CD14-positive monocyte (primary cell): ENCODE measurements around the gene LSM11. TPM values are rescaled to one million over a fixed set of nuclear protein-coding genes. Genes with fewer than 3 reads are reported as not detected.

ENCODE experiments used
- DNase-seq, 3 donors: peaks; one replicate each; pipeline ENCODE4 v3.0.0-alpha.2; 2011 to 2022
- H2AFZ ChIP-seq: 2 replicates; pipeline ENCODE4 v1.6.0; 2012; ENCODE audit warnings: mild to moderate bottlenecking, low read depth, low read length, inconsistent platforms; ENCODE audit not compliant: insufficient read depth, poor library complexity, severe bottlenecking
- H3K27ac ChIP-seq, 2 donors: 1 replicate in 1 of 2; 2 replicates in 1 of 2; pipeline ENCODE4 v1.5.1; 2012 to 2013; ENCODE audit warnings: low read length in 2 of 2, control low read depth in 1 of 2, inconsistent platforms in 1 of 2, low read depth in 1 of 2, mild to moderate bottlenecking in 1 of 2
- H3K27me3 ChIP-seq, 2 donors: one replicate each; pipeline versions ENCODE4 v1.6.0 to v1.6.1; 2011 to 2013; ENCODE audit warnings: low read length in 2 of 2; ENCODE audit not compliant: control insufficient read depth in 2 of 2, insufficient read depth in 2 of 2
- H3K36me3 ChIP-seq, 2 donors: replicated peaks in 1 of 2; 1 replicate in 1 of 2; 2 replicates in 1 of 2; pipeline versions ENCODE4 v1.5.1 to v1.6.1; 2012 to 2013; ENCODE audit warnings: low read length in 2 of 2, control low read depth in 1 of 2, inconsistent platforms in 1 of 2, mild to moderate bottlenecking in 1 of 2; ENCODE audit not compliant: insufficient read depth in 2 of 2, control insufficient read depth in 1 of 2
- H3K4me1 ChIP-seq, 2 donors: 1 replicate in 1 of 2; 2 replicates in 1 of 2; pipeline versions ENCODE4 v1.5.1 to v1.6.1; 2012 to 2013; ENCODE audit warnings: low read length in 2 of 2, control low read depth in 1 of 2, inconsistent platforms in 1 of 2, mild to moderate bottlenecking in 1 of 2, moderate library complexity in 1 of 2; ENCODE audit not compliant: insufficient read depth in 2 of 2, control insufficient read depth in 1 of 2
- H3K4me2 ChIP-seq: replicated peaks from 2 replicates; pipeline ENCODE3; 2012; ENCODE audit warnings: low read length, moderate library complexity, mild to moderate bottlenecking; ENCODE audit not compliant: poor library complexity, severe bottlenecking; ENCODE audit errors: extremely low read depth
- H3K4me3 ChIP-seq, 3 experiments: fragments of 200-600 bp in 1 of 3; sonication (generic) in 1 of 3; replicated peaks in 1 of 3; 1 replicate in 2 of 3; 2 replicates in 1 of 3; pipeline ENCODE4 v1.5.1; 2011 to 2013; ENCODE audit warnings: low read length in 3 of 3, mild to moderate bottlenecking in 3 of 3, control low read depth in 2 of 3, low read depth in 2 of 3, inconsistent platforms in 1 of 3, moderate library complexity in 1 of 3
- H3K79me2 ChIP-seq: 2 replicates; pipeline ENCODE4 v1.6.0; 2012; ENCODE audit warnings: mild to moderate bottlenecking, control low read depth, inconsistent platforms, low read length, moderate library complexity; ENCODE audit not compliant: insufficient read depth
- H3K9ac ChIP-seq: 2 replicates; pipeline ENCODE4 v1.6.0; 2017; ENCODE audit warnings: low read length, mild to moderate bottlenecking; ENCODE audit not compliant: insufficient read depth, poor library complexity, severe bottlenecking
- H3K9me3 ChIP-seq, 2 donors: replicated peaks in 1 of 2; 1 replicate in 1 of 2; 2 replicates in 1 of 2; pipeline versions ENCODE4 v1.5.1 to v1.6.1; 2012 to 2013; ENCODE audit warnings: low read length in 2 of 2, control low read depth in 1 of 2; ENCODE audit not compliant: control insufficient read depth in 1 of 2, insufficient read depth in 1 of 2
- H4K20me1 ChIP-seq: 2 replicates; pipeline ENCODE4 v1.6.0; 2012; ENCODE audit warnings: mild to moderate bottlenecking, low read length, control low read depth, moderate library complexity; ENCODE audit not compliant: insufficient read depth
- H3K27ac Mint-ChIP-seq, 7 donors: one replicate each; pipeline ENCODE4 v1.8.0; 2020; ENCODE audit warnings: mild to moderate bottlenecking in 7 of 7, mixed read lengths in 7 of 7, moderate library complexity in 6 of 7, inconsistent platforms in 2 of 7
- H3K27me3 Mint-ChIP-seq, 3 donors: one replicate each; pipeline ENCODE4 v1.8.0; 2021 to 2022; ENCODE audit warnings: low read depth in 3 of 3, mild to moderate bottlenecking in 3 of 3, mixed read lengths in 3 of 3, moderate library complexity in 3 of 3, inconsistent platforms in 1 of 3
- H3K36me3 Mint-ChIP-seq, 2 donors: one replicate each; pipeline ENCODE4 v1.8.0; 2020; ENCODE audit warnings: mixed read lengths in 2 of 2, inconsistent platforms in 1 of 2, mild to moderate bottlenecking in 1 of 2
- H3K4me1 Mint-ChIP-seq: one replicate; pipeline ENCODE4 v1.8.0; 2020; ENCODE audit warnings: mild to moderate bottlenecking, mixed read lengths
- H3K4me3 Mint-ChIP-seq, 2 donors: one replicate each; pipeline ENCODE4 v1.8.0; 2020; ENCODE audit warnings: mild to moderate bottlenecking in 2 of 2, mixed read lengths in 2 of 2, moderate library complexity in 1 of 2
- H3K9me3 Mint-ChIP-seq, 7 donors: one replicate each; pipeline ENCODE4 v1.8.0; 2020 to 2022; ENCODE audit warnings: mixed read lengths in 7 of 7, mild to moderate bottlenecking in 6 of 7, moderate library complexity in 6 of 7, inconsistent platforms in 2 of 7
- CTCF ChIP-seq: fragments of 200-600 bp; IDR thresholded peaks from one replicate; pipeline ENCODE4 v1.8.0; 2022; ENCODE audit warnings: antibody characterized with exemption, mild to moderate bottlenecking
- WGBS: methylation state at CpG from one replicate; pipeline ENCODE4 v1.1.5; 2013; ENCODE audit warnings: missing lambda C conversion rate; ENCODE audit not compliant: insufficient coverage; 5-methylcytosine and 5-hydroxymethylcytosine counted together
- intact Hi-C, 2 donors: fragments of 100-400 bp; cut with micrococcal nuclease; formaldehyde crosslinking; loops; one replicate each; pipeline versions ENCODE4 v1.15.0 to v1.15.1; 2023
- polyA plus RNA-seq, 3 donors: library from polyadenylated mRNA; depleted of rRNA in 1 of 3; unstranded in 2 of 3; stranded (reverse) in 1 of 3; fragments of 300-500 nt in 2 of 3; fragments of >200 nt in 1 of 3; fragmentation: Illumina TruSeq in 2 of 3; gene quantifications; 1 replicate in 2 of 3; 2 replicates in 1 of 3; pipeline ENCODE4 v1.2.3, GENCODE V29; 2012 to 2021

Gene LSM11
- polyA plus RNA-seq, 3 donors: 0.28 to 1.3 (median 0.41) TPM

GRCh38 chr5:157740229-157740610 is 3.3 kb upstream of the LSM11 start:
- H3K27me3 Mint-ChIP-seq: peaks cover 4 to 6% (median 5%) of the 10 kb centered on the region in 3 donors
- no peaks in the 10 kb centered on the region for H4K20me1 ChIP-seq
- no peaks in the 10 kb centered on the region for H3K27me3 ChIP-seq
- peak in 2 of 3 donors; percentile 10 to 16 for DNase-seq
- no peak overlapping the region for H3K4me3 Mint-ChIP-seq
- H2AFZ ChIP-seq: no peak overlapping the region
- H3K4me2 ChIP-seq: no peak overlapping the region
- peak; percentile 34 for TF ChIP-seq CTCF
- H3K36me3 Mint-ChIP-seq: peaks cover 37 to 43% of the 10 kb centered on the region in 2 donors
- no peak overlapping the region for H3K9ac ChIP-seq
- H3K27ac Mint-ChIP-seq: peak overlapping the region in 1 of 7 donors; percentile 43
- H3K9me3 ChIP-seq: no peaks in the 10 kb centered on the region
- H3K4me1 Mint-ChIP-seq: peaks cover 16% of the 10 kb centered on the region
- no peaks in the 10 kb centered on the region for H3K79me2 ChIP-seq
- no peak overlapping the region for H3K27ac ChIP-seq
- intact Hi-C loops: loop anchor here (5.0 to 10.0 kb wide), 5 partner anchors 73 to 415 kb away; partner anchors contain the start of gene CLINT1 (in 1 of the 2)
- peaks cover 19 to 49% of the 10 kb centered on the region in 2 donors for H3K36me3 ChIP-seq
- H3K4me1 ChIP-seq: peaks cover 12 to 17% of the 10 kb centered on the region in 2 donors
- WGBS: 50% methylated on average over 2 of the region's 3 CpGs
- peaks cover 0 to 2% (median 0%) of the 10 kb centered on the region in 7 donors for H3K9me3 Mint-ChIP-seq
- H3K4me3 ChIP-seq: no peak overlapping the region

- no peak for TF ChIP-seq CTCF
- Histone ChIP-seq H3K4me2 (no peak overlapping the region), H4K20me1 (no peaks in the 10 kb centered on the region), H2AFZ (no peak overlapping the region), H3K4me1 (peaks cover 12 to 17% of the 10 kb centered on the region in 2 donors), H3K27ac (no peak overlapping the region), H3K4me3 (no peak overlapping the region), H3K27me3 (no peaks in the 10 kb centered on the region), H3K9me3 (no peaks in the 10 kb centered on the region), H3K9ac (no peak overlapping the region), H3K36me3 (peaks cover 12 to 39% of the 10 kb centered on the region in 2 donors), H3K79me2 (no peaks in the 10 kb centered on the region)
- H3K4me1 Mint-ChIP-seq: peaks cover 18% of the 10 kb centered on the region
- no peak overlapping the region for H3K4me3 Mint-ChIP-seq
- no CpG with 5 or more reads among the region's 4 CpGs for WGBS
- peaks cover 0 to 2% (median 0%) of the 10 kb centered on the region in 7 donors for H3K9me3 Mint-ChIP-seq
- H3K36me3 Mint-ChIP-seq: peaks cover 30 to 35% of the 10 kb centered on the region in 2 donors
- H3K27ac Mint-ChIP-seq: no peak overlapping the region
- no peak for DNase-seq
- peaks cover 4 to 6% (median 5%) of the 10 kb centered on the region in 3 donors for H3K27me3 Mint-ChIP-seq
- intact Hi-C loops: loop anchor here (5.0 to 10.0 kb wide), 5 partner anchors 74 to 416 kb away; partner anchors contain the start of gene CLINT1 (in 1 of the 2)
Observed at GRCh38 chr5:157741131-157741530, 2.4 kb upstream of the LSM11 start.
